Stimulated activated CD8-positive, alpha-beta memory T cell treated with anti-CD3 and anti-CD28 coated beads, Interleukin-4, amount 100 ng/mL, for 48 hours (primary cell): ENCODE measurements around the gene RAB9A.

Source experiments
- DNase-seq: peaks from one replicate; pipeline ENCODE4 v3.0.0-alpha.2; 2020

RAB9A gene

DNA sequence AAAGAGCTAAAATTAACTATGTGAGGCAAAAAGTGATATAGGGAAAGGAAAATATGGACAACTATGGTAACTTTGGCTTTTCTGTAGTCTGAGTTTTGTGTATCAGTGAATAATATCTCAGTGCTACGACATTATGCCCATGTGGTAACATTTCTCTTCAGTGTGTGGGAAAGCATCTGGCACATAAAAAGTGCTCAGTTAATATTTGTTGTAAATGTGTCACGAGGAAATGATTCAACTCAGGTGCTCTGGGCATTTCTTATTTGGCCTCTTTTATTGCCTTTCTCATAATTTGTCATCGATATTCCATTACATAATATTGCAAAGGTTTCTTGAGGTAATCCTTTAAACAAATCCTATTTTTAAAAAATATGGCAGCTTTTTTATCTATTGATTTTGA lies 63.2 kb downstream of the RAB9A start:
- no peak for DNase-seq

DNA sequence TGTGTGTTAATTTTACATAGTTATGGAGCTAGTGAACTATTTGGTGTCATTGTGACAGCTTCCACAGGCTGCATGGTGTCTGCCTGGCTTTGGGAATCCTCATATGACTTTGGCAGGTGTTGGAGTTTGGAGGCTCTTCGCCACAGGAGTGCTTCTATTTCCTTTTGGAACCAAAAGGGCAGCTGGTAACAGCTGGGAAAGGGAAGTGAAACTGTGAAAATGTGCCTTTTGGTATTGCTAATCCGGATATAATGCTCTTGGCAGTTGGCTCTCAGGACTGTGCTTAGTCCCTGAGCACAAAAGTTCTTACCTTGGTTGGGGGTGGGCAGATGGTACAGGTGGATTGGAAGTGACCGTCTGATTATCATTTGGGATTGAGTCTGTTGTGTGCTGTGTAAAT lies 63.7 kb downstream of the RAB9A start:
- DNase-seq: no peak

DNA sequence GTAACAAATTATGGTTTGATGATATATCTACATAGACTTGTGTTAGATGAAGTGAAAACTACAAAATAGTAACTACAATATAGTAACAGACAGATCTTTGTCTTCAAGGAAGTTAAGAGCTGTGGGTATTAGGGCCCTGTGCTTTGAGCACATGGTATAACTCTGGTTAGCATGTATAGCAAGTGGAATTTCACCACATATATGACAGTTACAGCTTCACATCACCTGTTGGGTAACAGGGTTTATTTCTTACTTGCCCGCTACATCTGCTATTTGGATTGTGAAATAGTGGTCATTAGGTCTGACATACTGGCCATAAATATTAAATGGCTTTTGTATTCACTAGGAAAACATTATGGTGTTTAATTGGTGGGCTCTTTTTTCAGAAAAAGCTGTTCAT lies 65.8 kb downstream of the RAB9A start:
- DNase-seq: no peak

DNA sequence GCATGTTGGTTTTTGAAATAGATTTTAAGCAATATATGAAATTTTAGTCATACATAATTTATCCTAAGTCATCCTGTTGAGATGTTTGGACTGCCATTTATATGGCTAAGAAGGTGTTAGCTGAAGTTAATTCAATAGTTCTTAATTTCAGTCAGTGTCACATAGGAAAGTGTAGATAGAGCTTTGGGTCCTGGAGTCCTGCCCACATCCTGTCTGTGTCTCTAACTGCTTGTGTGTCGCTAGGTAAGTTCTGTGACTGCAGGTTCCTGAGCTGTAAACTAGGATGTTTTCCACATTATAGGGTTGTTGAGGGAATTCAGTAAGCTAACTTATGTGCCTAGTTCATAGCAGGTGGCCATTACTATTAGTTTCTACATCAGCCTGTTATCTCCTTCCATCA lies 66.3 kb downstream of the RAB9A start:
- no peak for DNase-seq

DNA sequence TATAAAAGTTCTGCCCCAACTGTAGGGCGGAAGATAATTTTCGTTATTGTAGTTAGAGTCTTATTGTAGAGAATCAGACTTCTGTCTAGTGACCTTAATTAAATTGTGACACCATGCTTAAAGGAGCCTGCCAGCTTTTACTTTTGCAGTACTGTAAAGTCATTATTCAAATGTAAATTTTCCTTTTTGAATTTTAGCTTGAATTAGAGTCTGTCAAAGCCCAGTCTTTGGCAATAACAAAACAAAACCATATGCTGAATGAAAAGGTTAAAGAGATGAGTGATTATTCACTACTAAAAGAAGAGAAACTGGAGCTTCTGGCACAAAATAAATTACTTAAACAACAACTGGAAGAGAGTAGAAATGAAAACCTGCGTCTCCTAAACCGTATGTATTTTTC lies 67.5 kb downstream of the RAB9A start:
- DNase-seq: no peak

DNA sequence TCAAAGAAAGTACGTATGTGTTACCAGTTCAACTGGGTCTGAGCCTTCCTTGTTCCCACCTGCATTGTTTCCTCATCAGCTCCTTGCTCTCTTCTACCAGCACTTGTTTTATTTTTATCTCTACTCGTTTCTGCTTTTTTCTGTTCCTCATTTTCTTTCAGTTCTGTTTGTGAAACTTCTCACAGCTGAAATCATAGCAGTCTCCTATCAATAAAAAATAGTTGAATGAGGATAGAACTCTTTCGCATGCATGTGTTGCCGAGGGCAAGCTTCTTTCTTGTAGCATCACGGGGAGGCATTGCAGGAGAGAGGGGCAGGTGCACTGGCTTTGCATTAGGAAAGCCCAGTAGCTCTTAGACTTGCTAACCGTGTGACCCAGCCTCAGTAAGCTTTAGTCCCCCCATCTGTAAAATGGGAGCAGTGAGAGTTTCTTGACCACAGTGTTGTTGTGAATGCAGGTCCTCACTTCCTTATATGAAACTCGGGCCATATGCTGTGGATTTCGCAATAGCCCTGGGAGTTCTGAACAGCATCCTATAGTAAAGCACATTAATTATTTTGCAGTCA lies 70.3 kb downstream of the RAB9A start:
- DNase-seq: no peak
